ENCODE results near the gene ZNF792.

GRCh38 chr19:35002037-35002535, 38.1 kb upstream of the ZNF792 start:
- TF ChIP-seq CTCF (IDR thresholded peaks at IDR 0.05; ENCODE audit: insufficient read depth, low read depth, low read length) (no peak), EZH2 (IDR thresholded peaks at IDR 0.05; ENCODE audit: insufficient read depth, low read length) (no peak)
